ENCODE results near the gene ROBO4. TPM values are rescaled to one million over a fixed set of nuclear protein-coding genes. Genes with fewer than 3 reads are reported as not detected.

Gene ROBO4
- total and polyA plus RNA-seq, 4 donors, result 27.3 to 52.1 (median 41.9) TPM

- WGBS, 2 donors, result 54 to 59% methylated on average over 8 of the region's 8 CpGs
- ATAC-seq (ENCODE audit: insufficient read depth, low FRiP score) (no peak), DNase-seq (no peak)
- Histone ChIP-seq H3K4me3 (no peak overlapping the region), H3K4me1 (ENCODE audit: control insufficient read depth in 5 of 5, insufficient read depth in 5 of 5, low read length in 5 of 5) (peaks cover 0 to 19% (median 8%) of the 10 kb centered on the region in 5 donors), H3K9ac (ENCODE audit: insufficient read depth in 1 of 2, low read length in 2 of 2) (no peak overlapping the region), H3K9me3 (ENCODE audit: control insufficient read depth in 4 of 4, insufficient read depth in 3 of 4, low read length in 3 of 4) (peaks cover 0 to 4% (median 0%) of the 10 kb centered on the region in 4 donors), H3K27me3 (ENCODE audit: control insufficient read depth in 3 of 3, insufficient read depth in 3 of 3, low read length in 2 of 3) (peaks cover 0 to 68% (median 50%) of the 10 kb centered on the region in 3 donors), H3K27ac (ENCODE audit: low read depth in 1 of 2, low read length in 1 of 2) (no peak overlapping the region), H3K36me3 (ENCODE audit: control insufficient read depth in 4 of 4, insufficient read depth in 4 of 4, low read length in 4 of 4) (no peaks in the 10 kb centered on the region)
- TF ChIP-seq CTCF (IDR thresholded peaks at IDR 0.05; ENCODE audit: control extremely low read depth, extremely low read depth), result no peak
Observed at GRCh38 chr11:124872280-124872679, 25.4 kb downstream of the ROBO4 start.

DNA sequence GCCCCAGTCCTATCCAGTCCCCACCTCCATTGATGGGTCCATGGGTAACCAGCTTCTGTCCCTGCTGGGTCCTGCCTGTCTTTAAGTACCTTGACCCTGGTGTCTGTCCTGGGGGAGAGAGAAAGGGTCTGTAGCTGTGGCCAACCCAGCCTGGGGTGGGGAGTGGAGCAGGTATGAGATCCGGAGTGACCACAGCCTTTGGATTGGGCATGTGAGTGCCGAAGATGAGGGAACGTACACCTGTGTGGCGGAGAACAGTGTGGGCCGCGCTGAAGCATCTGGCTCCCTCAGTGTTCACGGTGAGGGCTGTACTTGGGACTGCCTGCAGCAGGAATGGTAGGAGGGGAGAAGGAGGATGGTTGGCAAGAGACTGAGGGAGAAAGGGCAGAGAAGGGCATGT lies 27.2 kb downstream of the ROBO4 start:
- WGBS, 2 donors, result 65% methylated on average over 7 of the region's 7 CpGs
- H3K27me3 ChIP-seq (ENCODE audit: control insufficient read depth in 3 of 3, insufficient read depth in 3 of 3, low read length in 2 of 3), result peaks cover 0 to 86% (median 67%) of the 10 kb centered on the region in 3 donors
- H3K27ac ChIP-seq (ENCODE audit: low read depth in 1 of 2, low read length in 1 of 2), result no peak overlapping the region
- ATAC-seq (ENCODE audit: insufficient read depth, low FRiP score) (no peak), DNase-seq (no peak)
- H3K4me1 ChIP-seq (ENCODE audit: control insufficient read depth in 5 of 5, insufficient read depth in 5 of 5, low read length in 5 of 5), result peaks cover 0 to 15% (median 6%) of the 10 kb centered on the region in 5 donors
- no peaks in the 10 kb centered on the region for H3K36me3 ChIP-seq (ENCODE audit: control insufficient read depth in 4 of 4, insufficient read depth in 4 of 4, low read length in 4 of 4)
- no peak overlapping the region for H3K9ac ChIP-seq (ENCODE audit: insufficient read depth in 1 of 2, low read length in 2 of 2)
- no peak overlapping the region for H3K4me3 ChIP-seq
- peaks cover 0 to 4% (median 0%) of the 10 kb centered on the region in 4 donors for H3K9me3 ChIP-seq (ENCODE audit: control insufficient read depth in 4 of 4, insufficient read depth in 3 of 4, low read length in 3 of 4)
- TF ChIP-seq CTCF (IDR thresholded peaks at IDR 0.05; ENCODE audit: control extremely low read depth, extremely low read depth), result no peak

DNA sequence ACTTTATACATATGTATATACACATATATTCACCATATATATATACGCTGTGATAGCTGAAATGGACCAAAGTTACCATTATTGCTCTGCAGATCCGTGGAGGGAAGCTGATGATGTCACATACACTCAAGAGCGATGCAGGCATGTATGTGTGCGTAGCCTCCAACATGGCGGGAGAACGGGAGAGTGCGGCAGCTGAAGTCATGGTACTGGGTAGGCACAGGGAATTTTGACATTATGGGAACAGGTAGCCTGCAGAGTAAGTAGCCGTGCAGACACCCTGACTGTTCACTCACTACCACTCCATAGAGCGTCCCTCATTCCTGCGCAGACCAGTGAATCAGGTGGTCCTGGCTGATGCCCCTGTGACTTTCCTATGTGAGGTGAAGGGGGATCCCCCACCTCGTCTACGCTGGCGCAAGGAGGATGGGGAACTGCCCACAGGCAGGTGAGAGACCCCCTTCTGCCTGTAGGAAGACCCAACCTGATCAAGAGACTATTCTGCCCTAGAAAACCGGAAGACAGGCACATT lies 27.7 kb downstream of the ROBO4 start:
- Histone ChIP-seq H3K27me3 (ENCODE audit: control insufficient read depth in 3 of 3, insufficient read depth in 3 of 3, low read length in 2 of 3) (peaks cover 0 to 86% (median 68%) of the 10 kb centered on the region in 3 donors), H3K27ac (ENCODE audit: low read depth in 1 of 2, low read length in 1 of 2) (no peak overlapping the region), H3K36me3 (ENCODE audit: control insufficient read depth in 4 of 4, insufficient read depth in 4 of 4, low read length in 4 of 4) (no peaks in the 10 kb centered on the region), H3K9ac (ENCODE audit: insufficient read depth in 1 of 2, low read length in 2 of 2) (no peak overlapping the region), H3K9me3 (ENCODE audit: control insufficient read depth in 4 of 4, insufficient read depth in 3 of 4, low read length in 3 of 4) (peaks cover 0 to 4% (median 0%) of the 10 kb centered on the region in 4 donors), H3K4me1 (ENCODE audit: control insufficient read depth in 5 of 5, insufficient read depth in 5 of 5, low read length in 5 of 5) (peaks cover 0 to 19% (median 11%) of the 10 kb centered on the region in 5 donors), H3K4me3 (no peak overlapping the region)
- no peak for ATAC-seq (ENCODE audit: insufficient read depth, low FRiP score)
- no peak for DNase-seq
- TF ChIP-seq CTCF (IDR thresholded peaks at IDR 0.05; ENCODE audit: control extremely low read depth, extremely low read depth), result no peak
- WGBS, 2 donors, result 65% methylated on average over 14 of the region's 14 CpGs

DNA sequence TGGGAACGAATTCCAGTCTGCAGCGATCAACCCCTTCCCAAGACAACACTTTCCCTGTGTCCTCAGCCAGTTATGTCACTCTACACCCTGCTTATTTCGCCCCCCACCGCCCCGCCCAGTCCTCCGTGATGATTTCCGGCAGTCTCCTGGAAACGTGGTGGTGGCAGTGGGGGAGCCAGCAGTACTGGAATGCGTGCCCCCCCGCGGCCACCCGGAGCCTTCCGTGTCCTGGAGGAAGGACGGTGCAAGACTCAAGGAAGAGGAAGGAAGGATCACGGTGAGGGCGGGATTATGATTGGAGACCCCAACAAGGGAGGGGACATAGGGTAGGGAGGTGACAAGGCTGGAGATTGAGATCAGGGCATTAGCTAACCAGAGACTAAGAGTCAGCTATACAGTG lies 28.3 kb downstream of the ROBO4 start:
- 3 to 4% methylated on average over 16 of the region's 16 CpGs for WGBS, 2 donors
- Histone ChIP-seq H3K27ac (ENCODE audit: low read depth in 1 of 2, low read length in 1 of 2) (no peak overlapping the region), H3K4me3 (no peak overlapping the region), H3K36me3 (ENCODE audit: control insufficient read depth in 4 of 4, insufficient read depth in 4 of 4, low read length in 4 of 4) (no peaks in the 10 kb centered on the region), H3K9ac (ENCODE audit: insufficient read depth in 1 of 2, low read length in 2 of 2) (no peak overlapping the region), H3K9me3 (ENCODE audit: control insufficient read depth in 4 of 4, insufficient read depth in 3 of 4, low read length in 3 of 4) (peaks cover 0 to 4% (median 0%) of the 10 kb centered on the region in 4 donors), H3K27me3 (ENCODE audit: control insufficient read depth in 3 of 3, insufficient read depth in 3 of 3, low read length in 2 of 3) (peaks cover 0 to 91% (median 74%) of the 10 kb centered on the region in 3 donors), H3K4me1 (ENCODE audit: control insufficient read depth in 5 of 5, insufficient read depth in 5 of 5, low read length in 5 of 5) (peaks cover 0 to 22% (median 12%) of the 10 kb centered on the region in 5 donors)
- ATAC-seq (ENCODE audit: insufficient read depth, low FRiP score) (no peak), DNase-seq (no peak)
- no peak for TF ChIP-seq CTCF (IDR thresholded peaks at IDR 0.05; ENCODE audit: control extremely low read depth, extremely low read depth)

Measured in lung (tissue), 12 donors.